ENCODE measurements around the gene KDM1B.

The KDM1B gene

DNA sequence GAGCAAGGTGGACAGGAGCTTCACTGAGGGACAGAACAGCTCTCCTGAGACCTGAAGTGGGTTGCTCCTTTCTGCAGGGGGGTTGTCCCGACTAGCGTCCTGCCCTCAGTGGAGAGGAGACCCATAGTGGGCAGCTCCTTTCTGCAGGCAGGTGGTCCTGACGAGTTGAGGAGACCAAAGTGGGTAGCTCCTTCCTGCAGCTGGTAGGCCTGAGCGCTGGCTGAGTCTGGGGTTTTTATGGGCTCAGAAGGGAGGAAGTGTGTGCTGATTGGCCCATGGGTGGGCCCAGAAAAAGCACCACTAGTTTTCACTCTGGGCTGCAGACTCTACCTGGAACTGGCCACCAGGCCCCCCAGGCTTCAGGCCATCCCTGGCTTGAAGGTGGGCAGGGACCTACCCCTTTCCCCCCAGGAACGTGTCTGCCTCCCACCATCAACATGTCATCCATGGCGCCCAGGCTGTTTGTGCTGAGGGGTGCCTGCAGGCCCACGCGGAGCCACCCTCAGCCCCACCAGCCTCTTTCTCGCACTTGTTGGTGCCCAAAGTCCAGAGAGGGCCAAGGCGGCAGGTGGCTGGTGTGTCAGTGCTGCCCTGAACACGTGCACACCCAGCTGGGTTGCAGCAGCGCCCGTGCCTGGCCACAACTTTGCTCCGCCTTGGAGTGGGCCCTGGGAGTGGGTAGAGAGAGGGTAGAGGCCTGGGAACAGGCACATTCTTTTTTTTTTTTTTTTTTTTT, 110.7 kb downstream of the KDM1B start:
- no peak for DNase-seq

DNA sequence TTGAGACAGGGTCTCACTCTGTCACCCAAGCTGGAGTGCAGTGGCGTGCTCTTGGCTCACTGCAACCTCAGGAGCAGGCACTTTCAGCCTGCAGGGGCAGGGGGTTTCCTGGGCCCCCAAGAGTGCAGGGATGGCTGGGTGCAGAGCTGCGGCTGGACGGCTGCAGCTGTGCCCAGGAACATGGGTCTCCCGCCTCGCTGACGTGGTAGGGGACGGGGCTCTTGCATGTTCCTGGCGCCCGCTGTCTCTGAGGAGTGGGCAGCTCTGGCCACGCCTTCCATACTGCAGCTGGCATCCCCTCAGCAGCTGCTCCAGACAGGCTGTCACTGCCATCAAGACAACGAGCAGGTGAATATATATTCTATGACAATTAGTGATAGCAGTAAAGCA, 111.3 kb downstream of the KDM1B start:
- DNase-seq = no peak

DNA sequence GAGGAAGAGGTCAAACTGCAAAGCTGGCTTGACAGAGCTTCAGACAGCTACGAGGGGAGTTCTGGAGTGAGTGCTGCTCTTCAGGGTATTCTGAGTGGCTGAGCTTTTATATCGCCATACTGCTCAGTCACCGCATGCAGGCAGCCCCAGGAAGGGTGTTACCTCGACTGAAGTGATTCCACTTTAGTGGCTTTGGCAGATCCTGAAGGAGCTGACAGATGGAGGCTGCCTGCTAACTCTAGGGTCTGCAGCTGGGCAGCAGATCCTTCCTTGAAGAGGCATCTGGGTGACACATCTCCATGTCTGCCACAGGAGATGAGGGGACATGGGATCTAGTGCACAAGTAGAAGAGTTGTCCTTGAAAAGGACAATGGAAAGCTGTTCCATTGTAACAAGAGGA, 112.8 kb downstream of the KDM1B start:
- no peak for DNase-seq

DNA sequence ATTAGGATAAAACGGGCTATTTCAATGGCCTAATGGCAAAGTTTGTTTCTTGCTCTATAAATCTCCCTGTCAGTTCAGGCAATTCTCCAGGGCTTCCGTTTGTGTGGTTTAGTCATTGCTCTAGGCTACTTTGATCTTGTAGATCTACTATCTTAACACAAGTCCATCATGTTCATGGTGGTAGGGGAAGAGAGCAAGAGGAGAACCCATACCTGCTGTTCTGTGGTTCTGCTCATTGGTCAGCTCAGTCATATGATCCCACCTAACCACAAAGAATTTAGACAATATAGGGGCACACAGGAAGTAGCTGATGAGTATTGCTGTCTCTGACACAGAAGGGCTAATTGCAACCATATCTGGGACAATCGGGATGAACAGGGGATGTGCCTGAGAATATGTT, 114.0 kb downstream of the KDM1B start:
- no peak for DNase-seq

DNA sequence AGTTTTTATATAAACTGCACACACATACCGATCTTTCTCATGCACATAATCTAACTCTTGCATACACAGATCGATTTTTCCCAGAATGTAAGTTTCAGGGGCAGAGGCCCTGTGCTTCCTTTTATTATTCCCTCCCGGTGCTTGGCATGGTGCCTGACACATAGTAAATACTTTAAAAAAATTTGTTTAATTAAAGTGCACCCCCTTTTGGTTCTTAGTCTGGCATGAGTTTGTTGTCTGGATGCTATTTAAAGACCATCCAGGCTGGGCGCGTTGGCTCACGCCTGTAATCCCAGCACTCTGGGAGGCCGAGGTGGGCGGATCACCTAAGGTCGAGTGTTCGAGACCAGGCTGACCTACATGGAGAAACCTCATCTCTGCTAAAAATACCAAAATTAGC, 114.5 kb downstream of the KDM1B start:
- DNase-seq = no peak

DNA sequence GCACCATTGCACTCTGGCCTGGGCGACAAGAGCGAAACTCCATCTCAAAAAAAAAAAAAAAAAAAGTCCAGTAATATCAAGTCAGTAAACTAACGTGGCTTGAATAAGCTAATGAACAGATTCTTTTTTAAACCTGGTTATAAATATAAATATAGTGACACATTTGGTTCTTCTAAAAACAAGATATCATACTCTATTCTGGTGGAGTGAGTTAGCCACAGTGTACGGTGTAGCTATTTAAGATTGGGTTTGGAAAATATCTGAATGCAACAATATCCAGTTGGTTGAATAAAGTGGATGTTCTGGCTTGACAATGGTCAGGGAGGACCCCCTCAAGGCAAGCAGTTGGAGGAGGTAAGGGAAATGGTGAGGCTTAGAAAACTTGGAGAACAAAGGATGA, 115.0 kb downstream of the KDM1B start:
- no peak for DNase-seq

Data from stimulated activated naive CD4-positive, alpha-beta T cell treated with Interleukin-2 at 50 U/mL for 16 hours (primary cell).